H1 (cell line): ENCODE data around the gene NELL2. TPM values are rescaled to one million over a fixed set of nuclear protein-coding genes. Genes with fewer than 3 reads are reported as not detected.

Source experiments
- CTCF ChIA-PET: fragments of 300-600 bp; sonication (Branson Sonifier 250); formaldehyde crosslinking; loops from one replicate; lab custom pipeline; 2021; ENCODE audit not compliant: partially characterized antibody; lab: Charles Lee
- POLR2A ChIA-PET: fragments of 300-600 bp; sonication (Branson Sonifier 250); formaldehyde crosslinking; loops from one replicate; lab custom pipeline; 2021; ENCODE audit warnings: inconsistent platforms; ENCODE audit not compliant: partially characterized antibody; lab: Charles Lee
- DNase-seq, 2 experiments: peaks; one replicate each; pipeline versions ENCODE4 v3.0.0 to v3.0.0-alpha.2; 2010 to 2022; ENCODE audit warnings: low spot score in 2 of 2, low read depth in 1 of 2, mixed read lengths in 1 of 2
- FAIRE-seq: peaks from 2 replicates; lab custom pipeline; 2011; peaks lifted over from hg19 to GRCh38; lab: Jason Lieb, UNC
- H2AFZ ChIP-seq: 2 replicates; pipeline ENCODE4 v1.8.1; 2012; ENCODE audit warnings: low read length, inconsistent platforms
- H2AK5ac ChIP-seq: 2 replicates; pipeline ENCODE4 v1.6.1; 2013; ENCODE audit warnings: low read depth, low read length
- H2BK120ac ChIP-seq: replicated peaks from 2 replicates; pipeline ENCODE3; 2013; ENCODE audit warnings: low read depth, low read length, inconsistent platforms
- H2BK12ac ChIP-seq: 2 replicates; pipeline ENCODE4 v1.6.1; 2013; ENCODE audit warnings: low read depth, low read length
- H2BK15ac ChIP-seq: 2 replicates; pipeline ENCODE4 v1.6.1; 2013; ENCODE audit warnings: low read length
- H2BK20ac ChIP-seq: 2 replicates; pipeline ENCODE4 v1.6.1; 2013; ENCODE audit warnings: low read length
- H2BK5ac ChIP-seq: 2 replicates; pipeline ENCODE4 v1.6.1; 2013; ENCODE audit warnings: low read depth, low read length
- H3K14ac ChIP-seq: 2 replicates; pipeline ENCODE4 v1.6.1; 2013; ENCODE audit warnings: inconsistent platforms; ENCODE audit not compliant: insufficient read length
- H3K18ac ChIP-seq: 2 replicates; pipeline ENCODE4 v1.6.1; 2013; ENCODE audit warnings: low read length; ENCODE audit errors: extremely low read depth
- H3K23ac ChIP-seq: 2 replicates; pipeline ENCODE4 v1.6.1; 2013; ENCODE audit warnings: inconsistent platforms; ENCODE audit not compliant: insufficient read length
- H3K23me2 ChIP-seq: 2 replicates; pipeline ENCODE4 v1.6.1; 2013; ENCODE audit warnings: low read depth, low read length
- H3K27ac ChIP-seq: 2 replicates; pipeline ENCODE4 v1.6.1; 2011; ENCODE audit warnings: low read depth, low read length, inconsistent platforms
- H3K27me3 ChIP-seq, 4 experiments: replicated peaks in 1 of 4; 1 replicate in 1 of 4; 2 replicates in 3 of 4; pipeline versions ENCODE4 v1.6.1 to v1.8.1; 2011 to 2013; ENCODE audit warnings: low read length in 3 of 4, mild to moderate bottlenecking in 3 of 4, inconsistent platforms in 2 of 4, mixed read lengths in 2 of 4, moderate library complexity in 1 of 4; ENCODE audit not compliant: control insufficient read depth in 3 of 4, insufficient read depth in 3 of 4; ENCODE audit errors: extremely low read depth in 1 of 4
- H3K36me3 ChIP-seq, 4 experiments: 2 replicates each; pipeline versions ENCODE4 v1.6.1 to v1.8.1; 2011 to 2013; ENCODE audit warnings: mild to moderate bottlenecking in 4 of 4, low read length in 3 of 4, moderate library complexity in 2 of 4, control low read depth in 1 of 4, inconsistent platforms in 1 of 4; ENCODE audit not compliant: insufficient read depth in 4 of 4, control insufficient read depth in 2 of 4
- H3K4ac ChIP-seq: replicated peaks from 2 replicates; pipeline ENCODE3; 2013; ENCODE audit warnings: low read length, low read depth, mixed read lengths, inconsistent platforms; ENCODE audit not compliant: insufficient read length
- H3K4me1 ChIP-seq, 4 experiments: replicated peaks in 1 of 4; 1 replicate in 1 of 4; 2 replicates in 3 of 4; pipeline versions ENCODE4 v1.6.1 to v1.8.1; 2011 to 2013; ENCODE audit warnings: low read length in 3 of 4, inconsistent platforms in 2 of 4, mixed read lengths in 1 of 4; ENCODE audit not compliant: insufficient read depth in 4 of 4, control insufficient read depth in 3 of 4
- H3K4me2 ChIP-seq, 2 experiments: 2 replicates each; pipeline versions ENCODE4 v1.6.1 to v1.8.1; 2011 to 2013; ENCODE audit warnings: low read depth in 2 of 2, low read length in 2 of 2, control low read depth in 1 of 2, inconsistent platforms in 1 of 2, mild to moderate bottlenecking in 1 of 2; ENCODE audit not compliant: insufficient read depth in 1 of 2
- H3K4me3 ChIP-seq, 4 experiments: fragments of 200-600, 300-600 bp in 1 of 4; sonication (generic), shearing (Covaris generic), sonication (Bioruptor Twin) in 1 of 4; 2 replicates each; pipeline versions ENCODE4 v1.5.1 to v1.8.1; 2011 to 2016; ENCODE audit warnings: low read length in 4 of 4, low read depth in 3 of 4, control low read depth in 2 of 4, inconsistent platforms in 2 of 4, mild to moderate bottlenecking in 2 of 4, mixed read lengths in 1 of 4, moderate library complexity in 1 of 4; ENCODE audit not compliant: insufficient read depth in 2 of 4; ENCODE audit errors: extremely low read depth in 1 of 4
- H3K56ac ChIP-seq: replicated peaks from 2 replicates; pipeline ENCODE3; 2013; ENCODE audit warnings: low read depth, mild to moderate bottlenecking, mixed read lengths, low read length, inconsistent platforms; ENCODE audit not compliant: insufficient read length
- H3K79me1 ChIP-seq: 2 replicates; pipeline ENCODE4 v1.6.1; 2013; ENCODE audit warnings: low read depth, low read length, control low read depth
- H3K79me2 ChIP-seq, 2 experiments: 2 replicates each; pipeline versions ENCODE4 v1.6.1 to v1.8.1; 2012 to 2013; ENCODE audit warnings: low read length in 2 of 2, mild to moderate bottlenecking in 2 of 2, inconsistent platforms in 1 of 2; ENCODE audit not compliant: insufficient read depth in 2 of 2, control insufficient read depth in 1 of 2
- H3K9ac ChIP-seq, 4 experiments: replicated peaks in 1 of 4; 1 replicate in 1 of 4; 2 replicates in 3 of 4; pipeline versions ENCODE4 v1.6.1 to v1.8.1; 2011 to 2013; ENCODE audit warnings: low read depth in 3 of 4, low read length in 3 of 4, control low read depth in 2 of 4, mild to moderate bottlenecking in 2 of 4, moderate library complexity in 2 of 4, inconsistent platforms in 1 of 4; ENCODE audit errors: extremely low read depth in 1 of 4
- H3K9me3 ChIP-seq, 2 experiments: 2 replicates each; pipeline versions ENCODE4 v1.6.1 to v1.8.1; 2012 to 2013; ENCODE audit warnings: mild to moderate bottlenecking in 2 of 2, moderate library complexity in 2 of 2, control low read depth in 1 of 2, inconsistent platforms in 1 of 2, low read depth in 1 of 2, low read length in 1 of 2, mixed read lengths in 1 of 2; ENCODE audit not compliant: insufficient read depth in 2 of 2
- H4K20me1 ChIP-seq, 2 experiments: replicated peaks in 1 of 2; 2 replicates each; pipeline versions ENCODE3 to v1.8.1; 2011 to 2013; ENCODE audit warnings: inconsistent platforms in 2 of 2, low read length in 2 of 2, mild to moderate bottlenecking in 1 of 2; ENCODE audit not compliant: insufficient read depth in 2 of 2, control insufficient read depth in 1 of 2
- H4K5ac ChIP-seq: 2 replicates; pipeline ENCODE4 v1.6.1; 2013; ENCODE audit warnings: low read length, low read depth, mixed read lengths, inconsistent platforms; ENCODE audit not compliant: insufficient read length
- H4K8ac ChIP-seq: 2 replicates; pipeline ENCODE4 v1.8.0; 2013; ENCODE audit warnings: mild to moderate bottlenecking, moderate library complexity, low read length, inconsistent platforms; ENCODE audit not compliant: insufficient read depth; ENCODE audit errors: extremely low read depth
- H4K91ac ChIP-seq: replicated peaks from 2 replicates; pipeline ENCODE3; 2013; ENCODE audit warnings: low read length, mixed read lengths, inconsistent platforms; ENCODE audit not compliant: insufficient read length
- BACH1 ChIP-seq: IDR thresholded peaks from 2 replicates; pipeline ENCODE4 v1.6.1; 2012; ENCODE audit warnings: low read length, improper control_type of control experiment
- CBX8 ChIP-seq: fragments of 300-800, 300-1000 bp; sonication (generic); IDR thresholded peaks from 2 replicates; pipeline ENCODE4 v1.7.1; 2016; ENCODE audit warnings: low read depth, low read length, borderline replicate concordance
- CEBPB ChIP-seq: IDR thresholded peaks from 2 replicates; pipeline ENCODE4 v1.6.1; 2012; ENCODE audit warnings: low read depth, low read length
- CHD1 ChIP-seq: IDR thresholded peaks from 2 replicates; pipeline ENCODE4 v1.6.1; 2012; ENCODE audit warnings: low read depth, low read length, improper control_type of control experiment
- CTBP2 ChIP-seq: IDR thresholded peaks from 2 replicates; pipeline ENCODE4 v1.7.0; 2011; ENCODE audit warnings: borderline replicate concordance, mild to moderate bottlenecking, moderate library complexity, mixed read lengths, low read length; ENCODE audit not compliant: insufficient read depth, insufficient read length
- GABPA ChIP-seq: IDR thresholded peaks from 2 replicates; pipeline ENCODE4 v1.6.1; 2011; ENCODE audit warnings: mild to moderate bottlenecking, low read length, moderate library complexity, borderline replicate concordance; ENCODE audit not compliant: insufficient read depth
- NRF1 ChIP-seq: IDR thresholded peaks from 2 replicates; pipeline ENCODE4 v1.6.1; 2011; ENCODE audit warnings: mild to moderate bottlenecking, low read depth, low read length, improper control_type of control experiment
- RBBP5 ChIP-seq: IDR thresholded peaks from 2 replicates; pipeline ENCODE4 v1.7.1; 2012; ENCODE audit warnings: low read depth, mild to moderate bottlenecking, inconsistent platforms, low read length, moderate library complexity, borderline replicate concordance
- SP4 ChIP-seq: IDR thresholded peaks from 2 replicates; pipeline ENCODE4 v1.6.1; 2012; ENCODE audit warnings: low read length, inconsistent platforms
- TAF7 ChIP-seq: optimal IDR thresholded peaks from 2 replicates; pipeline ENCODE3; 2011; ENCODE audit warnings: low read depth, mild to moderate bottlenecking, inconsistent platforms, low read length, moderate library complexity, borderline replicate concordance
- TCF12 ChIP-seq: IDR thresholded peaks from 2 replicates; pipeline ENCODE4 v1.6.1; 2011; ENCODE audit warnings: low read depth, mild to moderate bottlenecking, low read length
- TEAD4 ChIP-seq: IDR thresholded peaks from 2 replicates; pipeline ENCODE4 v1.6.1; 2012; ENCODE audit warnings: low read depth, low read length, inconsistent platforms, mixed read lengths
- YY1 ChIP-seq: IDR thresholded peaks from 2 replicates; pipeline ENCODE4 v1.6.1; 2011; ENCODE audit warnings: low read depth, mild to moderate bottlenecking, low read length
- ZNF274 ChIP-seq: IDR thresholded peaks from 2 replicates; pipeline ENCODE4 v1.7.0; 2012; ENCODE audit warnings: low read length, borderline replicate concordance; ENCODE audit errors: extremely low read depth
- WGBS, 2 experiments: shearing (Covaris generic) in 1 of 2; methylation state at CpG; one replicate each; pipeline versions ENCODE4 v1.1.6 to v1.1.7; 2013 to 2015; ENCODE audit warnings: low lambda C conversion rate in 2 of 2, mixed read lengths in 2 of 2, inconsistent platforms in 1 of 2, low coverage in 1 of 2, missing lambda C conversion rate in 1 of 2; ENCODE audit not compliant: insufficient replicate concordance in 2 of 2, insufficient coverage in 1 of 2, insufficient read length in 1 of 2; ENCODE audit errors: extremely low coverage in 1 of 2, missing lambda C conversion rate in 1 of 2; 5-methylcytosine and 5-hydroxymethylcytosine counted together
- polyA plus RNA-seq, 7 experiments: library from polyadenylated mRNA; depleted of rRNA in 3 of 7; stranded (reverse) in 5 of 7; unstranded in 2 of 7; fragments of >200 nt in 5 of 7; fragments of 200-250 nt in 2 of 7; gene quantifications; 1 replicate in 5 of 7; 2 replicates in 1 of 7; 4 replicates in 1 of 7; pipeline versions ENCODE4 v1.2.1 to v1.2.3, GENCODE V29; 2011 to 2013; ENCODE audit warnings: missing spikeins in 2 of 7, mixed read lengths in 2 of 7
- total RNA-seq: library from RNA; stranded (reverse); fragmentation: NEBNext Ultra II Directional; extraction: Animal tissue kit (Norgen Biotek cat#: 25700); gene quantifications from 2 replicates; pipeline ENCODE4 v1.2.1, GENCODE V29; 2021

NELL2 gene
- total and polyA plus RNA-seq, 2 of the 8 experiments (the other 6 are each of a cell fraction or from before 2014, with no cell fraction given), result 54.2 to 56.8 TPM

DNA sequence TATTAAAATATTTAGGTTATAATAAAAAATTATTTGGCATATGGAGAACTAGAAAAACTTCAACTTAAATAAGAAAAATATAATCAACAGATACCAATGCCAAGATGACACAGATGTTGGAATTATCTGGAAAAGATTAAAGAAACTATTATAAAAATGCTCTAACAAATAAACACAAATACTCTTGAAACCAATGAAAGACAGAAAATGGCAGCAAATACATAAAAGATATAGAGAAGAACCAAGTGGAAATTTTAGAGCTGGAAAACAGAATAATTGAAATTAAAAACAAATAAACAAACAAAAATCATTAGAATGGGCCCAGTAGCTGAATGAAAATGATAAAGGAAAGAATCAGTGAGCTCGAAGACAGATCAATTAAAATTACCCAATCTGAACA, 5.1 kb upstream of the NELL2 start:
- Histone ChIP-seq H4K5ac (no peak overlapping the region), H4K20me1 (peaks cover 0 to 2% of the 10 kb centered on the region in 2 experiments), H3K4me1 (no peaks in the 10 kb centered on the region), H4K8ac (no peak overlapping the region), H2AK5ac (no peak overlapping the region), H3K23ac (no peak overlapping the region), H3K56ac (no peak overlapping the region), H2BK5ac (no peak overlapping the region), H3K23me2 (peaks cover 7% of the 10 kb centered on the region), H3K14ac (no peak overlapping the region), H3K79me1 (no peaks in the 10 kb centered on the region), H3K4me3 (no peak overlapping the region), H3K36me3 (no peaks in the 10 kb centered on the region), H4K91ac (no peak overlapping the region), H2BK12ac (no peak overlapping the region), H3K79me2 (no peaks in the 10 kb centered on the region), H3K9me3 (peaks cover 6 to 7% of the 10 kb centered on the region in 2 experiments), H2BK20ac (no peak overlapping the region), H2BK15ac (no peak overlapping the region), H3K27me3 (no peaks in the 10 kb centered on the region; a peak in 1 of 7 replicates), H2AFZ (no peak overlapping the region), H3K4ac (no peak overlapping the region), H3K18ac (no peak overlapping the region), H3K9ac (no peak overlapping the region), H3K4me2 (no peak overlapping the region), H3K27ac (no peak overlapping the region), H2BK120ac (no peak overlapping the region)
- ChIA-PET CTCF (no interaction called here), POLR2A (no interaction called here)
- 80% methylated on average over 1 of the region's 1 CpG; no CpG with 5 or more reads in 1 of the 2 experiments for WGBS, 2 experiments
- FAIRE-seq, result no peak
- TF ChIP-seq SP4, result no peak
- TF ChIP-seq RBBP5, result no peak
- no peak for TF ChIP-seq TCF12
- no peak for TF ChIP-seq GABPA
- TF ChIP-seq YY1, result no peak
- TF ChIP-seq CEBPB, result no peak
- no peak for TF ChIP-seq CHD1
- TF ChIP-seq ZNF274, result no peak
- no peak for TF ChIP-seq CTBP2
- no peak for TF ChIP-seq TAF7
- no peak for TF ChIP-seq CBX8
- TF ChIP-seq BACH1, result no peak
- no peak for TF ChIP-seq TEAD4
- TF ChIP-seq NRF1, result no peak
- DNase-seq, result no peak
